A549 treated with dexamethasone at 1 μM for 4 hours (cell line): Measurements from ENCODE around the gene HSPA2. TPM values are rescaled to one million over a fixed set of nuclear protein-coding genes. Genes with fewer than 3 reads are reported as not detected.

Experiments
- total RNA-seq: library from RNA; stranded (reverse); fragments of 200-300 nt; extraction: Qiagen RNA extraction; gene quantifications from 5 replicates; pipeline ENCODE4 v1.2.3, GENCODE V29; 2022

Gene HSPA2
- total RNA-seq, result 30.7 to 39.9 TPM (median 35.5 TPM) in 5 replicates

DNA sequence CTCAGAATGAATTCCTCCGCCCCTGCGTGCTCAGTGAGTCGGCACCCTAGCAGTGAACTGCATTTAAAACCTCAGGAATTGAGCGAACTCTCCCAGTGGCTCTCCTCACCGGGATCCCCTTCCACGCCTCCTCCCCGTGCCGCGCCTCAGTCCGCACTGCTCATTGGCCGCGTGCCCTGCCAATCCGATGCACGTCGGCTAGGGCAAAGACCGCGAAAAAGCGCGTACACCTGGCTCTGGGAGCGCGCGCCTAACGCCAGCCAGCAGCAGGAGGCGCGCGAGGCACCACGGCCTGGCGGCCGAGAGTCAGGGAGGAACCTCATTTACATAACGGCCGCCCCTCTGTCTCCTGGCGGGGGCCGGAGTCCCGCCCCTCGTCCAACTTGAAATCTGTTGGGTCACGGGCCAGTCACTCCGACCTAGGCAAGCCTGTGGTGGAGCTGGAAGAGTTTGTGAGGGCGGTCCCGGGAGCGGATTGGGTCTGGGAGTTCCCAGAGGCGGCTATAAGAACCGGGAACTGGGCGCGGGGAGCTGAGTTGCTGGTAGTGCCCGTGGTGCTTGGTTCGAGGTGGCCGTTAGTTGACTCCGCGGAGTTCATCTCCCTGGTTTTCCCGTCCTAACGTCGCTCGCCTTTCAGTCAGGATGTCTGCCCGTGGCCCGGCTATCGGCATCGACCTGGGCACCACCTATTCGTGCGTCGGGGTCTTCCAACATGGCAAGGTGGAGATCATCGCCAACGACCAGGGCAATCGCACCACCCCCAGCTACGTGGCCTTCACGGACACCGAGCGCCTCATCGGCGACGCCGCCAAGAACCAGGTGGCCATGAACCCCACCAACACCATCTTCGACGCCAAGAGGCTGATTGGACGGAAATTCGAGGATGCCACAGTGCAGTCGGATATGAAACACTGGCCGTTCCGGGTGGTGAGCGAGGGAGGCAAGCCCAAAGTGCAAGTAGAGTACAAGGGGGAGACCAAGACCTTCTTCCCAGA, at the start of gene HSPA2:
HSPA2 (plus strand) TSS at position 534 of the 995 bp plus-strand sequence; CDS start at position 643, 109 bp downstream.

DNA sequence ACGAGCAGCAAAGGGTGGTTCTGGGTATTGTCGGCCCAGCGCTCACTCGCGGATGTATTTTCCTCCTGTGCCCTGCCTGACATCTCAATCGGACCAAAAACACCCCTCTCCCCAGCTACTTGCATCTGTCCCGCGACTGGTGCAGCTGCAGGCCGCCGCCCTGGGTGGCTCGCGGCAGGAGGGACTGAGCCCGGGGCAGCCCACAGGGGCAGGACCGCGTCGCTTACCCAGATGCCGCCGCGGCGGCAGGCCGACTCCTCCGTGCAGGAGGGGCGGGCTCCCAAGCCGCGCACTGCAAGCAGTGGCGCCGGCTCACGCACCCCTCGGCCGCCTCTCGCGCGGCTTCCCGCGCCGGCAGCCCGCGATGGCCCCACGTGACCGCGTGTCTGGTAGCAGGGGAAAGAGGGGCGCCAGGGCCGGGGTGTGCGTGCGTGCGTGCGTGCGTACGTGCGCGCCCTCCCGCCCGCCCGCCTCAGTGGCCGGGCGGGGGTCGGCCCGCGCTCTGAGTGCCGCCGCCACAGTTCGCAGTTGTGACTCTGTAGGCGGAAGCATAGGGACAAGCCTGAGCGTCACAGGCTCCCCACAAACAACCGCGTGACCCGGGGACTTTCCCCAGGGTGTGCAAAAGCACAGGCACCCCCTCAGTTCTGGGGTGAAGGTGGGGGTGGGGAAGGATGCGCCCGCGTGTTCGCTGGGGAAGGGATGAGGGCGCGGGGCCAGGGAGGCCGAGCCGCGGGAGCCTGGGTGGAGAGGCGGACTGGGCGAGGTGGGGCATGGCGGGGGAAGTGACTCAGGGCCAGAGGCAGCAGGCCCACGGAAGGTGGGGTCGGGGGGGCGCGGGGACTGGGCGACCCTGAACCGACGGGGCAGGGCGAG, 36.9 kb upstream of the HSPA2 start, which contains the start of gene ZBTB25:
ZBTB25 (minus strand) TSS at position 405 of the 876 bp plus-strand sequence. CDS start 13,305 bp downstream, outside the sequence.

DNA sequence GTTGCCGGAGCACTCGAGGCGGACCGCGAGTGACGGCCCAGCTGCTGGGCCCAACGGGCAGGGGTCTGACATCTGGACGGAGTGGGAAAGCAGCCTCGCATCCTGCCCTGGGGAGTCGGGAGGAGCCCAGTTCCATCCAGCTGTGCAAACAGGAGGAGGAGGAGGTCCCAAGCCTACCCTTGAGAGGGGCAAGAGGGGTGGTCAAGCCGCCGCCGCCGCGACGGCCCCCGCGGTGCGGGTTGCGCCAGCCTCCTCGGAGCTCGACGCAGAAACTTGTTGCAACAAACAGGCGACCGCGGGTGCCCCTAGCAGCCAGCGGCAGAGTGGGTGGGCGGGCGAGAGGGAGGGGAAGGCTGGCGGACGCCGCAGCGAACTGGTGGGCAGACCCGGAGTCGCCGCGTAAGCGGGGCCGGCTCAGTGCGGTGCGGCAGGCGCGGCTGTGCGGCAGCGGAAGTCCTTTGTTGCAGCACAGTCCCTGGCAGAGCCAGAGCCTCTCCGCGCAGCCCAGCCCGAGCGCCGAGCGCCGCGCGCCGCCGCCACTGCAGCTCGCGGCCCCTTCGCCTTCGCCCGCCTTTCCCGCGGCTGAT, 36.1 kb upstream of the HSPA2 start, which contains the start of gene ZBTB1:
ZBTB1 (plus strand) TSS at position 461 of the 587 bp plus-strand sequence. CDS start 16,735 bp downstream, outside the sequence.

DNA sequence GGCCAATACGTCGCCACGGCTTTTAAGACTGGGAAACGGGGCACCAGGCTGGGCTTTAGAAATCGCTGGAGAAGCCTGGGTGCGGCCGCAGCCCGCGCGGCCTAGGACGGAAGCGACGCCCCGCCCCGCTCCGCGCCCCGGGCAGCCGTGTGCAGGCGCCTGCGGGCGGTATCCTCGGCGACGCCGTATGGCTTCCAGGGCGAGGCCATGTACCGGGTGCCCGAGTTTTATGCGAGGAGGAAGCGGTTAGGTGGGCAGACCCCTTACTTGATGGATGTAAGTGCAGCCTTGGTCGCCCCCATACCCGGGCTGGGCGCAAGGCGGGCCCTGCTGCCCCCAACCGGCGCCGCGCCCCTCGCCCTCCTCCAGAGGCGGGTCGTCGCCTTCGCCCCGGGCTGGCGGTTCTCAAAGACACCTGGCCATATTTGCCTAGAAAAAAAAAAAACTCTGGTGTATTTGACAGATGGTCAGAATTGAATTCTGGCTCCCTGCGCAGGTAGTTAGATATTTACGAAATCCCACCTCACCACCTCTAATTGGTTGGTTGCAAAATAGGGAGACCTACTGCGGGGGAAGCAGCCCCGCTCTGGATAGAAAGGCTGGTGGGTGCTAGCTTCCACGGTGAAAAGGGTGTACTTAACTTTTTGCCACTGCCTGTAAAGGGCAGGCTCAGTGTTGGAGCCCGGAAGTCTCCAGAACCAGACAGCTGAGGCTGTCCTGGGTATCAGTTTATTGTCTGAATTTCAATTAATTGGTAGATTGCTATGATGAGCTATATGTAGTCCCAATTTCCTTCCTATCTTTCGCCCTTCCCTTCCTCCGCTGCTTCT, 9.5 kb downstream of the HSPA2 start, which contains the start of gene PPP1R36:
PPP1R36 (plus strand) TSS at position 171 of the 830 bp plus-strand sequence; CDS start at position 208, 37 bp downstream.

Other genes with a start within 250 kb of the HSPA2 start
- 0.06 to 0.15 TPM (median 0.09 TPM) in 4 of 5 replicates, not detected in the other for gene ESR2, start 246.4 kb upstream of the HSPA2 start, total RNA-seq
- gene MTHFD1, start 152.4 kb upstream of the HSPA2 start, total RNA-seq, result 112 to 124 TPM (median 117 TPM) in 5 replicates
- 0.26 to 0.49 TPM (median 0.33 TPM) in 5 replicates for gene AKAP5, start 75.2 kb upstream of the HSPA2 start, total RNA-seq
- 3.2 to 5.9 TPM (median 5.2 TPM) in 5 replicates for gene ZBTB25, start 36.9 kb upstream of the HSPA2 start, total RNA-seq
- 18.1 to 25.5 TPM (median 22.8 TPM) in 5 replicates for gene ZBTB1, start 36.0 kb upstream of the HSPA2 start, total RNA-seq
- gene PPP1R36, start 9.2 kb downstream of the HSPA2 start, total RNA-seq, result 0.06 to 0.40 TPM (median 0.24 TPM) in 5 replicates
- gene PLEKHG3, start 163.7 kb downstream of the HSPA2 start, total RNA-seq, result 13.6 to 26.7 TPM (median 22.2 TPM) in 5 replicates